Coronary artery (tissue), 2 donors: ENCODE measurements around the gene OR6B3.

Experiments
- DNase-seq: peaks from one replicate; pipeline ENCODE4 v3.0.0-alpha.2; 2017; ENCODE audit warnings: low spot score
- H3K27ac ChIP-seq, 2 donors: fragments of 200-600 bp; sonication (generic); one replicate each; pipeline ENCODE4 v1.5.1; 2016 to 2019
- H3K4me3 ChIP-seq: fragments of 200-600 bp; sonication (generic); 2 replicates; pipeline ENCODE4 v1.5.1; 2016; ENCODE audit warnings: mild to moderate bottlenecking, moderate library complexity
- CTCF ChIP-seq: fragments of 200-600 bp; sonication (generic); IDR thresholded peaks from one replicate; pipeline ENCODE4 v1.5.1; 2019; ENCODE audit warnings: antibody characterized with exemption

Gene OR6B3

GRCh38 chr2:240014327-240014726 lies 39.0 kb downstream of the OR6B3 start:
- TF ChIP-seq CTCF: no peak
- DNase-seq: no peak
- H3K4me3 ChIP-seq: no peak overlapping the region
- no peak overlapping the region for H3K27ac ChIP-seq

- no peak for TF ChIP-seq CTCF
- DNase-seq: no peak
- no peak overlapping the region for H3K27ac ChIP-seq
- H3K4me3 ChIP-seq: no peak overlapping the region
Observed at GRCh38 chr2:240013343-240013742, 40.0 kb downstream of the OR6B3 start.

GRCh38 chr2:240002983-240003382 lies 50.3 kb downstream of the OR6B3 start:
- TF ChIP-seq CTCF: no peak
- DNase-seq: no peak
- no peak overlapping the region for H3K4me3 ChIP-seq
- H3K27ac ChIP-seq: no peak overlapping the region

GRCh38 chr2:240000671-240001070 lies 52.6 kb downstream of the OR6B3 start:
- TF ChIP-seq CTCF: no peak
- no peak for DNase-seq
- no peak overlapping the region for H3K4me3 ChIP-seq
- H3K27ac ChIP-seq: no peak overlapping the region

- DNase-seq: no peak
- H3K27ac ChIP-seq: no peak overlapping the region
- no peak for TF ChIP-seq CTCF
- H3K4me3 ChIP-seq: no peak overlapping the region
Observed at GRCh38 chr2:239997686-239998409, 55.5 kb downstream of the OR6B3 start.
